SK-N-SH treated with all-trans-retinoic acid at 6 μM for 48 hours (cell line): Measurements from ENCODE around the gene COX5A.

Experiments
- ATAC-seq: fragments of 200-7000 bp; cut with Tn5 transposase; 3 replicates; pipeline ENCODE4 v1.9.1; 2020; ENCODE audit warnings: mild to moderate bottlenecking, moderate library complexity
- ARNTL ChIP-seq: fragments of 450-650 bp; formaldehyde crosslinking; IDR thresholded peaks from 2 replicates; pipeline ENCODE4 v1.5.0; 2020; ENCODE audit warnings: low read depth, mild to moderate bottlenecking, moderate library complexity, borderline replicate concordance
- CREB5 ChIP-seq: fragments of 250-450 bp; sonication (Bioruptor Pico); IDR thresholded peaks from 2 replicates; pipeline ENCODE4 v1.5.1; 2020; ENCODE audit warnings: low read depth, mild to moderate bottlenecking, moderate library complexity
- CSDC2 ChIP-seq: fragments of 250-450 bp; sonication (Bioruptor Pico); IDR thresholded peaks from 2 replicates; pipeline ENCODE4 v1.5.0; 2020; ENCODE audit warnings: mild to moderate bottlenecking, moderate library complexity
- CSRNP3 ChIP-seq: fragments of 250-450 bp; sonication (Bioruptor Pico); IDR thresholded peaks from 2 replicates; pipeline ENCODE4 v1.5.1; 2021; ENCODE audit warnings: mild to moderate bottlenecking, moderate library complexity
- GLIS3 ChIP-seq: fragments of 250-450 bp; sonication (Bioruptor Pico); IDR thresholded peaks from 2 replicates; pipeline ENCODE4 v1.5.0; 2020; ENCODE audit warnings: mild to moderate bottlenecking, moderate library complexity
- ISL1 ChIP-seq: fragments of 250-450 bp; sonication (Bioruptor Pico); IDR thresholded peaks from 2 replicates; pipeline ENCODE4 v2.1.2; 2022; ENCODE audit warnings: mild to moderate bottlenecking, moderate library complexity
- OSR1 ChIP-seq: fragments of 250-450 bp; sonication (Bioruptor Pico); IDR thresholded peaks from 2 replicates; pipeline ENCODE4 v1.8.0; 2022; ENCODE audit warnings: moderate library complexity, mild to moderate bottlenecking, inconsistent platforms
- PATZ1 ChIP-seq: fragments of 250-450 bp; sonication (Bioruptor Pico); IDR thresholded peaks from 2 replicates; pipeline ENCODE4 v1.8.0; 2020; ENCODE audit warnings: mild to moderate bottlenecking, moderate library complexity, borderline replicate concordance
- PPARA ChIP-seq: fragments of 250-450 bp; sonication (Bioruptor Pico); IDR thresholded peaks from 2 replicates; pipeline ENCODE4 v1.5.0; 2020; ENCODE audit warnings: mild to moderate bottlenecking, borderline replicate concordance
- RARB ChIP-seq: fragments of 250-450 bp; sonication (Bioruptor Pico); IDR thresholded peaks from 2 replicates; pipeline ENCODE4 v1.8.0; 2021; ENCODE audit warnings: mild to moderate bottlenecking, moderate library complexity
- SNAI2 ChIP-seq: fragments of 250-450 bp; sonication (Bioruptor Pico); IDR thresholded peaks from 2 replicates; pipeline ENCODE4 v1.5.0; 2020; ENCODE audit warnings: mild to moderate bottlenecking, moderate library complexity
- TCF4 ChIP-seq: fragments of 250-450 bp; sonication (Bioruptor Pico); IDR thresholded peaks from 2 replicates; pipeline ENCODE4 v1.8.0; 2021; ENCODE audit warnings: mild to moderate bottlenecking, moderate library complexity, borderline replicate concordance
- TOX ChIP-seq: fragments of 250-450 bp; sonication (Bioruptor Pico); IDR thresholded peaks from 2 replicates; pipeline ENCODE4 v1.8.0; 2021; ENCODE audit warnings: mild to moderate bottlenecking, moderate library complexity, borderline replicate concordance
- TSHZ2 ChIP-seq: fragments of 250-450 bp; sonication (Bioruptor Pico); IDR thresholded peaks from 2 replicates; pipeline ENCODE4 v1.5.0; 2020; ENCODE audit warnings: mild to moderate bottlenecking, moderate library complexity
- ZC3H10 ChIP-seq: fragments of 250-450 bp; sonication (Bioruptor Pico); IDR thresholded peaks from 2 replicates; pipeline ENCODE4 v1.5.1; 2021; ENCODE audit warnings: mild to moderate bottlenecking, moderate library complexity
- ZFP3 ChIP-seq: fragments of 250-450 bp; sonication (Bioruptor Pico); IDR thresholded peaks from 2 replicates; pipeline ENCODE4 v1.5.0; 2020; ENCODE audit warnings: mild to moderate bottlenecking, moderate library complexity
- ZFP30 ChIP-seq: fragments of 450-650 bp; formaldehyde crosslinking; IDR thresholded peaks from 2 replicates; pipeline ENCODE4 v1.5.0; 2022; ENCODE audit warnings: mild to moderate bottlenecking, moderate library complexity
- ZNF565 ChIP-seq: fragments of 450-650 bp; formaldehyde crosslinking; conservative IDR thresholded peaks from 2 replicates; pipeline ENCODE4 v1.5.0; 2020; ENCODE audit warnings: low read depth, mild to moderate bottlenecking, moderate library complexity
- ZNF70 ChIP-seq: fragments of 450-650 bp; formaldehyde crosslinking; IDR thresholded peaks from 2 replicates; pipeline ENCODE4 v1.5.0; 2020; ENCODE audit warnings: mild to moderate bottlenecking, moderate library complexity
- ZNF8 ChIP-seq: fragments of 450-650 bp; formaldehyde crosslinking; IDR thresholded peaks from 2 replicates; pipeline ENCODE4 v1.5.0; 2020; ENCODE audit warnings: mild to moderate bottlenecking, moderate library complexity
- TF ChIP-seq, protein P1 (sequence below): fragments of 250-450 bp; sonication (Bioruptor Pico); IDR thresholded peaks from 2 replicates; pipeline ENCODE4 v1.8.0; 2021; ENCODE audit warnings: low read depth, mild to moderate bottlenecking, moderate library complexity, borderline replicate concordance

Gene COX5A

DNA sequence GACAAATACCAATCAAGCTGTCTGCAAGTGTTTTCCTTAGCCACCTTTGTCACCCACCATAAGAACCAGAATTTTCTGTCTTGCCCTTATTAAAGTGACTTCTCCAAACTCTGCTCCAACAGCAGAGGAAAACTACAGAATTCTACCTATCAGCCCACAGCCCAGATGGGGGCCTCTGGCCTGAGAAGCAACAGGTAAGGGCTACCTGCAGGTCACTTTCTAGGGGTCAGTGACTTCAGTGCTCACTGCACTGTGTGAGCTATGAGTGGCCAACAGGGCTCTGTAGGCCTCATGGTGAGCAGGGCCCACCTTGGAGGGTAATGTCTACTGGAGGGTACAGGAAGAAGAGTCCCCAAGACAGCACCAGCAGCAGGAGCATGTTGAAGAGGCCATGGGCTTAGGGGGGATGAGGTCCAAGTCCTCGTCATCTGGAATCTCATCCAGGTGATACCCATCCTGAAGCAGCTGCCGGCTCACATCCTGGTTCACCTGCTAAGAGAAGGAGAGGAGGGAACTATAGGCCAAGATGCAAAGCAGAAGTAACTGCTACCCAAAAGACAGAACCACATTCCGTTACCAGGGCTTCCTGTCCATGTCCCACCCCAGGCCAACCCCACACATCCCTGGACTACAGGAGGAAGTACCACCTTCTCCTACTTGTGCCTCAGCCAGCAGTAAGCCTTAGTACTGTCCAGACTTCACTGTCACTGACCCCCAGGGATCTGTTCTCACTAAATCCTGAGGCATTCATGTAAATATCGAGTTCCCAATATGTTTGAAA is 35.4 kb downstream of the COX5A start:
- TF ChIP-seq ISL1: no peak
- no peak for TF ChIP-seq RARB (CRISPR knock-in tag)
- TF ChIP-seq PPARA (CRISPR knock-in tag): no peak
- no peak for TF ChIP-seq ZFP3
- no peak for ATAC-seq

- TF ChIP-seq RARB (CRISPR knock-in tag) (no peak), ZNF8 (no peak), GLIS3 (CRISPR knock-in tag) (no peak), ZNF70 (no peak), CSDC2 (CRISPR knock-in tag) (no peak), CSRNP3 (CRISPR knock-in tag) (no peak), ZFP3 (no peak), CREB5 (CRISPR knock-in tag) (no peak), TSHZ2 (CRISPR knock-in tag) (no peak), PPARA (CRISPR knock-in tag) (no peak), ARNTL (CRISPR knock-in tag) (no peak), ZC3H10 (no peak), PATZ1 (no peak), OSR1 (CRISPR knock-in tag) (no peak), SNAI2 (CRISPR knock-in tag) (no peak), ISL1 (no peak), ZFP30 (no peak)
- TF ChIP-seq, protein P1, sequence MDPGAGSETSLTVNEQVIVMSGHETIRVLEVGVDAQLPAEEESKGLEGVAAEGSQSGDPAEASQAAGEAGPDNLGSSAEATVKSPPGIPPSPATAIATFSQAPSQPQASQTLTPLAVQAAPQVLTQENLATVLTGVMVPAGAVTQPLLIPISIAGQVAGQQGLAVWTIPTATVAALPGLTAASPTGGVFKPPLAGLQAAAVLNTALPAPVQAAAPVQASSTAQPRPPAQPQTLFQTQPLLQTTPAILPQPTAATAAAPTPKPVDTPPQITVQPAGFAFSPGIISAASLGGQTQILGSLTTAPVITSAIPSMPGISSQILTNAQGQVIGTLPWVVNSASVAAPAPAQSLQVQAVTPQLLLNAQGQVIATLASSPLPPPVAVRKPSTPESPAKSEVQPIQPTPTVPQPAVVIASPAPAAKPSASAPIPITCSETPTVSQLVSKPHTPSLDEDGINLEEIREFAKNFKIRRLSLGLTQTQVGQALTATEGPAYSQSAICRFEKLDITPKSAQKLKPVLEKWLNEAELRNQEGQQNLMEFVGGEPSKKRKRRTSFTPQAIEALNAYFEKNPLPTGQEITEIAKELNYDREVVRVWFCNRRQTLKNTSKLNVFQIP (CRISPR knock-in tag): no peak
- TF ChIP-seq, all 23 proteins: peak for 0
- ATAC-seq: peak; percentile 41
Measured at GRCh38 chr15:74901612-74902063, 36.2 kb downstream of the COX5A start.

DNA sequence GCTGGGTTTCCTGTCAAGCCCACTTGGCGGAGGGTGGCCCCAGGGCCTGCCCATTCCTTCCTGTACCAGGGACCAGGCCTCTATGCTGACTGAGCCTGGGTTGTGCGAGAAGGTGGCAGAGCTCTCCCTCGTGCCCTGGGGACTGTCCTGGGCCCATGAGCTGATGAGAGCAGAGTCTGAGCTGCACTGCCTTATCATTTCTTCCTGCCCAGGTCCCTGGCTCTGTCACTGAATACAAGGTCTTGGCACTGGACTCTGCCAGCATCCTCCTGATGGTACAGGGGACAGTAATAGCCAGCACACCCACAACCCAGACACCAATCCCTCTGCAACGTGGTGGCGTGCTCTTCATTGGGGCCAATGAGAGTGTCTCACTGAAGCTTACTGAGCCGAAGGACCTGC is 40.6 kb downstream of the COX5A start:
- TF ChIP-seq SNAI2 (CRISPR knock-in tag): no peak
- TF ChIP-seq ZFP3: no peak
- no peak for TF ChIP-seq TOX (CRISPR knock-in tag)
- TF ChIP-seq ZNF70: no peak
- no peak for TF ChIP-seq PPARA (CRISPR knock-in tag)
- TF ChIP-seq ZC3H10: no peak
- TF ChIP-seq ARNTL (CRISPR knock-in tag): no peak
- TF ChIP-seq ZNF565: no peak
- TF ChIP-seq TCF4 (CRISPR knock-in tag): no peak

More for the DNA sequence above, 40.6 kb downstream of the COX5A start:
- no peak; the same call in 1 of the 3 replicates for ATAC-seq
